Non-pigmented ciliary epithelial cell (primary cell): ENCODE measurements around the gene UFSP2.

Source experiments
- DNase-seq: peaks from one replicate; pipeline ENCODE4 v3.0.0-alpha.2; 2010; ENCODE audit warnings: low read depth

Gene UFSP2

GRCh38 chr4:185352202-185352601 lies 73.6 kb downstream of the UFSP2 start:
- no peak for DNase-seq

GRCh38 chr4:185351691-185352090 lies 74.1 kb downstream of the UFSP2 start:
- no peak for DNase-seq
